SK-N-MC (cell line): ENCODE measurements around the gene NUDT15.

ENCODE experiments used
- DNase-seq: peaks from one replicate; pipeline ENCODE4 v3.0.0-alpha.2; 2011; ENCODE audit warnings: low read depth, low spot score
- H3K27ac ChIP-seq: fragments of 200-600 bp; sonication (generic); 2 replicates; pipeline ENCODE4 v1.5.1; 2016; ENCODE audit warnings: mixed run types
- H3K36me3 ChIP-seq: fragments of 200-600 bp; sonication (generic); 2 replicates; pipeline ENCODE4 v1.6.1; 2017; ENCODE audit warnings: antibody characterized with exemption, low read length, mixed read lengths; ENCODE audit not compliant: insufficient read depth
- H3K4me3 ChIP-seq: fragments of 200-600 bp; sonication (generic); 2 replicates; pipeline ENCODE4 v1.5.1; 2016
- H3K9ac ChIP-seq: fragments of 200-600 bp; sonication (generic); 2 replicates; pipeline ENCODE4 v1.8.0; 2017; ENCODE audit warnings: mixed run types, mixed read lengths; ENCODE audit not compliant: insufficient read length
- H3K9me3 ChIP-seq: fragments of 200-600 bp; sonication (generic); 2 replicates; pipeline ENCODE4 v1.6.1; 2017; ENCODE audit warnings: low read depth, mild to moderate bottlenecking, antibody characterized with exemption, low read length, moderate library complexity, mixed read lengths
- EZH2 ChIP-seq: fragments of 200-600 bp; sonication (generic); IDR thresholded peaks from one replicate; pipeline ENCODE4 v1.6.1; 2017; ENCODE audit warnings: antibody characterized with exemption
- FOXP2 ChIP-seq: optimal IDR thresholded peaks from 2 replicates; pipeline ENCODE3; 2011; ENCODE audit warnings: mild to moderate bottlenecking, moderate library complexity; ENCODE audit not compliant: insufficient read depth; ENCODE audit errors: extremely low read length, control extremely low read depth
- POLR2AphosphoS5 ChIP-seq: IDR thresholded peaks from 2 replicates; pipeline ENCODE4 v1.6.1; 2012; ENCODE audit warnings: mild to moderate bottlenecking, low read depth, low read length, borderline replicate concordance

NUDT15 gene

GRCh38 chr13:48072787-48073186, 35.3 kb downstream of the NUDT15 start:
- TF ChIP-seq POLR2AphosphoS5 (no peak), FOXP2 (no peak), EZH2 (no peak)
- Histone ChIP-seq H3K36me3 (peaks cover 98% of the 10 kb centered on the region), H3K9me3 (peaks cover 16% of the 10 kb centered on the region), H3K4me3 (no peak overlapping the region), H3K9ac (no peak overlapping the region), H3K27ac (no peak overlapping the region)
- no peak for DNase-seq

- no peak for DNase-seq
- TF ChIP-seq POLR2AphosphoS5 (no peak), EZH2 (no peak), FOXP2 (no peak)
- H3K27ac ChIP-seq, result no peak overlapping the region
- no peak overlapping the region for H3K9ac ChIP-seq
- peaks cover 7% of the 10 kb centered on the region for H3K9me3 ChIP-seq
- peaks cover 98% of the 10 kb centered on the region for H3K36me3 ChIP-seq
- H3K4me3 ChIP-seq, result no peak overlapping the region
These were observed 36.5 kb downstream of the NUDT15 start for GRCh38 chr13:48074006-48074405.

GRCh38 chr13:48078251-48078656, 40.7 kb downstream of the NUDT15 start:
- Histone ChIP-seq H3K27ac (no peak overlapping the region), H3K36me3 (peaks cover 92% of the 10 kb centered on the region), H3K9me3 (no peaks in the 10 kb centered on the region), H3K9ac (no peak overlapping the region), H3K4me3 (no peak overlapping the region)
- TF ChIP-seq EZH2 (no peak), POLR2AphosphoS5 (no peak), FOXP2 (no peak)
- DNase-seq, result no peak

GRCh38 chr13:48081739-48082138, 44.2 kb downstream of the NUDT15 start:
- Histone ChIP-seq H3K9ac (no peak overlapping the region), H3K27ac (no peak overlapping the region), H3K4me3 (no peak overlapping the region), H3K36me3 (peaks cover 80% of the 10 kb centered on the region), H3K9me3 (no peaks in the 10 kb centered on the region)
- DNase-seq, result no peak
- no peak for TF ChIP-seq POLR2AphosphoS5
- TF ChIP-seq EZH2, result no peak

- TF ChIP-seq POLR2AphosphoS5, result no peak
- TF ChIP-seq FOXP2, result no peak
- TF ChIP-seq EZH2, result no peak
- H3K9ac ChIP-seq, result no peak overlapping the region
- no peak overlapping the region for H3K27ac ChIP-seq
- no peaks in the 10 kb centered on the region for H3K9me3 ChIP-seq
- no peak overlapping the region for H3K4me3 ChIP-seq
- no peak for DNase-seq
- H3K36me3 ChIP-seq, result peaks cover 41% of the 10 kb centered on the region
These were observed 48.7 kb downstream of the NUDT15 start for GRCh38 chr13:48086272-48086671.

- H3K9me3 ChIP-seq, result no peaks in the 10 kb centered on the region
- peak overlapping the region; percentile 91 for H3K9ac ChIP-seq
- no peaks in the 10 kb centered on the region for H3K36me3 ChIP-seq
- TF ChIP-seq POLR2AphosphoS5 (no peak), EZH2 (no peak), FOXP2 (no peak)
- H3K27ac ChIP-seq, result no peak overlapping the region
- peak overlapping the region; percentile 80 for H3K4me3 ChIP-seq
- DNase-seq, result no peak
These were observed 56.1 kb downstream of the NUDT15 start for GRCh38 chr13:48093588-48093987.

- TF ChIP-seq FOXP2, result no peak
- TF ChIP-seq EZH2, result no peak
- TF ChIP-seq POLR2AphosphoS5, result no peak
- Histone ChIP-seq H3K9ac (peak overlapping the region; percentile 91), H3K9me3 (no peaks in the 10 kb centered on the region), H3K36me3 (no peaks in the 10 kb centered on the region), H3K4me3 (peak overlapping the region; percentile 80), H3K27ac (0 out of 2 replicates have a peak overlapping the region, but pooled peaks have one; percentile 6)
- no peak for DNase-seq
These were observed 56.9 kb downstream of the NUDT15 start for GRCh38 chr13:48094404-48094780.

- Histone ChIP-seq H3K4me3 (peak within 1 kb of the TSS; percentile 80), H3K9me3 (no peaks in the 10 kb centered on the region), H3K9ac (peak within 1 kb of the TSS; percentile 91), H3K36me3 (no peaks in the 10 kb centered on the region), H3K27ac (0 out of 2 replicates have a peak within 1 kb of the TSS, but pooled peaks have one; percentile 6)
- TF ChIP-seq EZH2, result no peak
- peak; percentile 88 for TF ChIP-seq FOXP2
- peak; percentile 97 for TF ChIP-seq POLR2AphosphoS5
- DNase-seq, result peak; percentile 73
These were observed 57.4 kb downstream of the NUDT15 start, which contains the start of gene MED4 for GRCh38 chr13:48094781-48095502. Gene MED4, minus strand, starts transcription at chr13:48095104. Its CDS starts 26 bp downstream, at chr13:48095078.

GRCh38 chr13:48096670-48097069, 59.1 kb downstream of the NUDT15 start:
- Histone ChIP-seq H3K4me3 (no peak overlapping the region), H3K9me3 (no peaks in the 10 kb centered on the region), H3K9ac (no peak overlapping the region), H3K27ac (no peak overlapping the region), H3K36me3 (no peaks in the 10 kb centered on the region)
- TF ChIP-seq FOXP2 (no peak), POLR2AphosphoS5 (no peak), EZH2 (no peak)
- DNase-seq, result no peak
